Activated naive CD8-positive, alpha-beta T cell treated with anti-CD3 and anti-CD28 coated beads for 36 hours (primary cell): ENCODE data around the gene MCRIP2. TPM values are rescaled to one million over a fixed set of nuclear protein-coding genes. Genes with fewer than 3 reads are reported as not detected.

Source experiments
- DNase-seq: peaks from one replicate; pipeline ENCODE4 v3.0.0; 2021
- H3K27ac Mint-ChIP-seq: one replicate; pipeline ENCODE4 v1.8.0; 2022; ENCODE audit warnings: mild to moderate bottlenecking, moderate library complexity, mixed read lengths
- H3K27me3 Mint-ChIP-seq: one replicate; pipeline ENCODE4 v1.8.0; 2022; ENCODE audit warnings: mild to moderate bottlenecking, mixed read lengths
- H3K36me3 Mint-ChIP-seq: one replicate; pipeline ENCODE4 v1.8.0; 2021; ENCODE audit warnings: mild to moderate bottlenecking, mixed read lengths
- H3K4me1 Mint-ChIP-seq: one replicate; pipeline ENCODE4 v1.8.0; 2021; ENCODE audit warnings: mixed read lengths
- H3K4me3 Mint-ChIP-seq: one replicate; pipeline ENCODE4 v1.8.0; 2022; ENCODE audit warnings: mild to moderate bottlenecking, moderate library complexity, mixed read lengths
- H3K9me3 Mint-ChIP-seq: one replicate; pipeline ENCODE4 v1.8.0; 2022; ENCODE audit warnings: mixed read lengths
- total RNA-seq, 2 experiments: library from RNA; stranded (reverse); gene quantifications; one replicate each; pipeline ENCODE4 v1.2.3, GENCODE V29; 2021

MCRIP2 gene
- total RNA-seq, 2 experiments from 2014 or later, result 56.0 to 60.3 TPM

DNA sequence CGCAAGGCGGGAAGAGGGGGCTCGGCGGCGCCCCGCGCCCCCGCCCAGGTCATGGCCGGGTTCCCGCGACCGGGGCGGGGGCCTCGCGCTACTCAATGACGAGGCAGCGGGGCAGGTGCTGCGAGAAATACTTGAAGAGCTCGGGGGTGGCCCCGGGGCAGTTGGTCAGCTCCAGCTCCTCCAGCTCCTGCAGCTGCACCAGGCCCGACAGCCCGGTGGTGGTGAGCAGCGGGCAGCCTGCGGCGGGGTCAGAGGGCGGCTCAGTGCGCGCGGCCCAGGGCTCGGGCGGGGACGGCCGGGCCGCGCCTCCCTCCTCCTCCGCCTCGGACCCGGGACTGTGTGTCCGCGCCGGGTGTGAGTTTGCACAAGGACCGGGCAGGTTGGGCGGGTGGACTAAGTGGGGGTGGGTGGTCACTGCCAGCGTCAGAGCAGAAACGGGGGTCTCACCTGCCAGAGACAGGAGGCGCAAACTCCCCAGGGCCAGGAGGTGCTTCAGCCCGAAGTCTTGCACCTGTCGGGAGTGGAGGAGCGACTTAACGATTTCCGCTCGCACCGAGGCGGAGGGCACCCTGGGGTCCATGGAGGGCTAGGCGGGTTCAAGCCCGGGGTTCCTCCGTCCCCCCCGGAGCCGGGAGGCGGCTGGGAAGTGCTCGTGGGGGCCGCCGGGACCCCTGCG is 52.7 kb downstream of the MCRIP2 start:
- peaks cover 7% of the 10 kb centered on the region for H3K4me1 Mint-ChIP-seq
- H3K4me3 Mint-ChIP-seq, result peak overlapping the region; percentile 63
- no peak overlapping the region for H3K27ac Mint-ChIP-seq
- no peaks in the 10 kb centered on the region for H3K36me3 Mint-ChIP-seq
- peaks cover 5% of the 10 kb centered on the region for H3K27me3 Mint-ChIP-seq
- DNase-seq, result no peak
- no peaks in the 10 kb centered on the region for H3K9me3 Mint-ChIP-seq

- Mint-ChIP-seq H3K9me3 (no peaks in the 10 kb centered on the region), H3K27ac (no peak overlapping the region), H3K27me3 (peaks cover 5% of the 10 kb centered on the region), H3K36me3 (no peaks in the 10 kb centered on the region), H3K4me1 (peaks cover 5% of the 10 kb centered on the region), H3K4me3 (no peak overlapping the region)
- DNase-seq, result no peak
Observed at GRCh38 chr16:694863-695354, 53.3 kb downstream of the MCRIP2 start.

GRCh38 chr16:695355-696089 is 53.9 kb downstream of the MCRIP2 start:
- Mint-ChIP-seq H3K9me3 (no peaks in the 10 kb centered on the region), H3K27ac (peak overlapping the region; percentile 65), H3K4me3 (peak overlapping the region; percentile 74), H3K36me3 (no peaks in the 10 kb centered on the region), H3K4me1 (peaks cover 5% of the 10 kb centered on the region), H3K27me3 (peaks cover 5% of the 10 kb centered on the region)
- DNase-seq, result peak; percentile 74

Other genes starting within 250 kb of the MCRIP2 start
- 10 to 100 TPM; 15.6 to 17.3 TPM for gene NME4, start 244.6 kb upstream of the MCRIP2 start, total RNA-seq
- gene DECR2, start 239.9 kb upstream of the MCRIP2 start, total RNA-seq, result 1 to 10 TPM; 7.0 to 8.2 TPM
- gene RAB11FIP3, start 216.2 kb upstream of the MCRIP2 start, total RNA-seq, result 10 to 100 TPM; 16.9 to 17.4 TPM
- gene CAPN15, start 114.1 kb upstream of the MCRIP2 start, total RNA-seq, result 10 to 100 TPM; 86.4 to 91.3 TPM
- not detected for gene PRR35, start 81.4 kb upstream of the MCRIP2 start, total RNA-seq
- under 1 TPM; 0.54 to 0.76 TPM for gene NHLRC4, start 74.8 kb upstream of the MCRIP2 start, total RNA-seq
- 10 to 100 TPM; 28.8 to 29.1 TPM for gene PIGQ, start 71.9 kb upstream of the MCRIP2 start, total RNA-seq
- 1 to 10 TPM; 7.2 to 7.6 TPM for gene RAB40C, start 51.8 kb upstream of the MCRIP2 start, total RNA-seq
- gene WFIKKN1, start 10.8 kb upstream of the MCRIP2 start, total RNA-seq, result under 1 TPM in 1 of 2 experiments, not detected in 1; 0.10 TPM
- 100 to 1,000 TPM; 127 to 128 TPM for gene METTL26, start 5.5 kb upstream of the MCRIP2 start, total RNA-seq
- 10 to 100 TPM; 84.5 to 86.0 TPM for gene WDR90, start 7.5 kb downstream of the MCRIP2 start, total RNA-seq
- 100 to 1,000 TPM; 123 to 128 TPM for gene RHOT2, start 26.3 kb downstream of the MCRIP2 start, total RNA-seq
- gene RHBDL1, start 33.8 kb downstream of the MCRIP2 start, total RNA-seq, result under 1 TPM; 0.49 to 0.72 TPM
- 10 to 100 TPM; 74.3 to 82.1 TPM for gene STUB1, start 38.6 kb downstream of the MCRIP2 start, total RNA-seq
- gene JMJD8, start 42.5 kb downstream of the MCRIP2 start, total RNA-seq, result 10 to 100 TPM; 37.2 to 43.0 TPM
- gene WDR24, start 48.6 kb downstream of the MCRIP2 start, total RNA-seq, result 10 to 100 TPM; 20.8 to 21.7 TPM
- 1 to 10 TPM; 3.2 to 6.0 TPM for gene FBXL16, start 64.0 kb downstream of the MCRIP2 start, total RNA-seq
- 10 to 100 TPM; 22.3 to 25.3 TPM for gene METRN, start 73.3 kb downstream of the MCRIP2 start, total RNA-seq
- gene ANTKMT, start 79.3 kb downstream of the MCRIP2 start, total RNA-seq, result 10 to 100 TPM; 37.3 to 40.1 TPM
- gene CCDC78, start 84.6 kb downstream of the MCRIP2 start, total RNA-seq, result 1 to 10 TPM; 6.5 to 8.1 TPM
- 10 to 100 TPM; 22.9 to 24.4 TPM for gene HAGHL, start 85.3 kb downstream of the MCRIP2 start, total RNA-seq
- 10 to 100 TPM; 18.3 to 19.8 TPM for gene CIAO3, start 99.2 kb downstream of the MCRIP2 start, total RNA-seq
- not detected for gene MSLN, start 118.9 kb downstream of the MCRIP2 start, total RNA-seq
- 10 to 100 TPM; 41.8 to 42.3 TPM for gene RPUSD1, start 146.6 kb downstream of the MCRIP2 start, total RNA-seq
- 100 to 1,000 TPM in 1 of 2 experiments, 10 to 100 TPM in 1; 98.3 to 100 TPM for gene CHTF18, start 146.8 kb downstream of the MCRIP2 start, total RNA-seq
- gene GNG13, start 158.9 kb downstream of the MCRIP2 start, total RNA-seq, result not detected